ENCODE results near the gene KLHL42.
A peak's percentile ranks its signal among the peaks of the same experiment; 100 is the strongest.

The KLHL42 gene

GRCh38 chr12:27780612-27781408 is 777 bp downstream of the KLHL42 start:
- DNase-seq, result peak; percentile 39

DNA sequence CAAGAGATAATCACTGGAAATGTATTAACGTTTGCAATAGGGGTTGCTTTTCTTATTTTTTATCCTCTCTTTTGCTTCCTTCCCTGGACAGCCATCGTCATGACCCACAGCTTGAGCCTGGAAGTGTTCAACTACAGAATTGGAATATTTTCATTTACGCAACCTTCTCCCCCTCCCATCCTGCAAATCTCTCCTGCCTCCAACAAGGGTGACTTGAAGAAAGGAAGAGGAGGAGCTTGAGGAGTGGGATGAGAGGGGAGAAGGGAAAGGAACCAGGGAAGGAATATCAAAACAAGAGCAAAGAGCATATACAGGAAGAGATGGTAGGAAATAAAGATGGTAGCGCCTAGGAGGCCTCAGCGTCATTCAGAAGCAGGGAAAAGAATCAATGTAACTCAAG is 1.6 kb downstream of the KLHL42 start:
- no peak for DNase-seq

GRCh38 chr12:27782481-27782880 is 2.4 kb downstream of the KLHL42 start:
- no peak for DNase-seq

- peak; percentile 39 for DNase-seq
These were observed 6.0 kb downstream of the KLHL42 start for GRCh38 chr12:27785882-27786570.

DNA sequence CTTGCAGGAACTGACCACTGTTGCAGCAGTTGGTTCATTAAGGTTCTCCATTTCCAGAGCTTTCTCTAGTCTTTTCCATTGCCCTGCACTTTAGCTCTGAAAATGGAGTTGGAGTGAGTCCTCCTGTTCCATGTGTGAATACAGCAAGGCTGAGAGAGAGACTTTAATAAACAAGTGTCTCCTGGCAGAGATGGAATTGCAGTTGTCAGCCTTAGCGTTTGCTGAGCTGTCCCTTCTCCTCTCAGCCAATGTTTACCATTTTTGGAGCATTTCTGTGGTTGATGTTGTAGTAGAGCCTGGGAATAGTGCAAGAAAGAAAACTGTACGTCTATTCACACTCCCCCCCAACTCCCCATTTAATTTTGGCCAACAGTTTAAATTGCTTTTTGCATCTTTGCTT is 7.5 kb downstream of the KLHL42 start:
- DNase-seq, result no peak

DNA sequence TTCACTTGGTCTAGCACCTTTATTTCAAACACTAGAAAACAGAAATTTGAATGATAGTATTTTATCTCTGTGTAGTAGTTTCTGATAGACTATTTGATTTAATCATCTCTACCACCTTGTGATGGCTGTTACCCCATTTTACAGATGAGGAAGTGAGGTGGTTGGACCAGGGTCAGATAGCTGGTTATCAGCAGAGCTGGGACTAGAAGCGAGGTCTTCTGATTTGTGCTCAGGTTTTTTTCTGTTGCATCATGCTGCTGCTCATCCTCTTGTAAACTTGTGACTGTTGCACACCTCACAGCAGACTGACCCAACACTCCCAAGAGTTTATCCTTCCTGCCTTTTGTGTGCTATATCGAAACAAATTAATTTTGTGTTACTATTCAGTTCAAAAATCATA is 10.1 kb downstream of the KLHL42 start:
- peak; percentile 33 for DNase-seq

GRCh38 chr12:27794818-27795584 is 15.0 kb downstream of the KLHL42 start:
- no peak for DNase-seq

- no peak for DNase-seq
These were observed 16.1 kb downstream of the KLHL42 start for GRCh38 chr12:27796128-27796527.

DNA sequence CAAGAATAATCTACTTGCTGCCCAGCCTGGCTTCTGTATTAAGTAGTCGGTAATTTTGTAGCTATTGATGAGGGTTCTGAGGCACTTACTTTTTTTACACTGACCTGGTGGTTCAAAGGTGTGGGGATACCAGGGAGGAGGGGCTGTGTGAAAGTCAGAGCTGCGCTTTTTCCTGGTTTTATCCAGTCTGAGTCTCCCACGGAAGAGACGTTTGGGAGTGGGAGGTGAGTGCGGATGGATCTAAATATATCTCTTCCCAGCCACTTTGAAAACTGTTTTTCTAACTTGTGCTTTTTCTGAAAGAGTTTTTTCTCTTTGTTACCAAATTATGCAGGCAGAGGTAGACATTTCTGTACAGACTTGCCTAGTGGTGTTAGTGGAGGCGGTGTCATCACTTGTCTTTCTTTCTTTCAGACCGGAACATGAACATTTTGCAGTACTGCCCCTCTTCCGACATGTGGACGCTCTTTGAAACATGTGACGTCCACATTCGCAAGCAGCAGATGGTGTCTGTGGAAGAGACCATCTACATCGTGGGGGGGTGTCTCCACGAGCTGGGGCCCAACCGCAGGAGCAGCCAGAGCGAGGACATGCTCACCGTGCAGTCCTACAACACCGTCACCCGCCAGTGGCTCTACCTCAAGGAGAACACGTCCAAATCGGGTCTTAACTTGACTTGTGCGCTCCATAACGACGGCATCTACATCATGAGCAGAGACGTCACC is 17.4 kb downstream of the KLHL42 start:
- no peak for DNase-seq

- DNase-seq, result no peak
These were observed 20.8 kb downstream of the KLHL42 start for GRCh38 chr12:27800819-27801218.

- no peak for DNase-seq
These were observed 21.6 kb downstream of the KLHL42 start for GRCh38 chr12:27801630-27802029.

GRCh38 chr12:27802511-27802910 is 22.5 kb downstream of the KLHL42 start:
- DNase-seq, result no peak

GRCh38 chr12:27802936-27803335 is 22.9 kb downstream of the KLHL42 start:
- no peak for DNase-seq

DNA sequence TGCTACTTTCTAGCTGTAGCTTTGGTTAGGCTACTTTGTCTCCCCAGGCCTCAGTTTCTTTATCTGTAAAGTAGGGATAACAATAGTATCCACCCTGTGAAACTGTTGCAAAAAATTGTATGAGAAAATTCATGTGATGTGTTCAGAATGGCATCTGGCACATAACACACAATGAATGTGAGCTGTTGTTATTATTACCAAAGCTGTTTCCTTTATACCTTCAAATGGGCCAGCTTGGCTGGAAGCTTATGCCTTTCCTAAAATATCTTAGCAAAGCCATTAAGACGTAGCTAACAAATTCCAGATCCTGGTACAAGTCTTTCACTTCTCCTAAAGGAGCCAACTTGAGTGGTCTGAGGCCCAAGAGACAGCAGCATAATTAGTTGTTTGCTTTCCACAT is 25.2 kb downstream of the KLHL42 start:
- DNase-seq, result no peak

DNA sequence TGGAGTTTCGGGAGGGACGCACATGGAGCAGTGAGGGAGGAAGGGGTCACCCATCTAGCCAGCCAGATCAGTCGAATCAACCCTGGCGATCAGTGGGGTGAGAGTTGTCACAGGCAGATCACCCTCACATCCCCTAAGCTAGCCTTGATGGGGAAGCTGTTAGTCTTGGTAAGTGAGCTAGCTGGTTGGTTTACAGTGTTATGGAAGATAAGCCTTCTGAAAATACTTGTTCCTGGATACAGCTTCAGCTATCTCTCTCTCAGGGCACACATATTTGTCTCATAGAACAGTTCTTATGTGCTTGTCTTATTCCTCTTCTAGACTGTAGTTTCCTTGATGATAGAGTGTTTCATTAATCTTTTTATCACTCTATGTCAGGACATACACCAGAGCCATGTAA is 26.2 kb downstream of the KLHL42 start:
- peak; percentile 51 for DNase-seq

DNA sequence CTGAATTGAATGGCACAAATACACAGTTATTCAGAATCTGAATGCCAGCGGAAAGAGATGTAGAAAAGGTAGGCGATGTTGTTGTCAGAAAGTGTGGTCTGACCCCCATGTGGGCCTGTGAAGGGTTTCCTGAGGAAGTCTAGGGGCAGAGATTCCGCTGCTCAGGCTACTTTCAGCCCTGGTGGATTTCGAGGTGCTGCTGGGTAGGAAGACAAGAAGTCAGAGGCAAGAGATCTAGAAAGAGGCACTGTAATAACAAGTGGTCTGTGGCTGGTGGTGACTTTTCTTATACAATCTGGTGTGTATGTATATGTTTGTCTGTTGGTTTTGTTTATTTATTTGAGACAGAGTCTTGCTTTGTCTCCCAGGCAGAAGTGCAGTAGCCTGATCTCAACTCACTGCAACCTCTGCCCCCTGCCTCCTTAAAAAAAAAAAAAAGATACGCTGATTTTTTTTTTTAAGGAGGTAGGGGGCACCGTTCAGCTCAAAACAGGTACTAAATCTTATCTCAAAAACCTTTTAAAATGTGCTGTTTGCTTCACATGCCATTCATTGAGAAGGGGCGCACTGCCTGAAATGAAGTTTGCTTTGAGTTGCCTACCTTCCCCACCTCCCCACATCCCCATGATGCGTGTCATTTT is 27.1 kb downstream of the KLHL42 start:
- DNase-seq, result no peak

DNA sequence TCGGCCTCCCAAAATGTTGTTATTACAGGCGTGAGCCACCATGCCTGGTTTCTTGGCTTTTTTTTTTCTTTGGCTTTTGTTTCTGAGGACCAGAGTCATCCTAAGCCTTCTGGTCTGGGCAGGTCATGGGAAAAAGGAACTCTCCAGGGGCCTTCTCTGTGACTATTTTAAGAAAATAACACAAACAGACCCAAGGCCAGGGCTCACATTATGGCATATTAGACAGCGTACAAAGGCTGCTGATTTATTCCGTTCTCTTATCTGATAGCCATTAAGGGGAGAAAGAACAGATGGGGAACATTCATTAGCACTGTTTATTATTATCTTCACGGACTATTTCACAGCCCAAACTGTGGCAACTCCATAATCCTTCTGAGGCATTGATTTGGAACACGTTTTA is 28.8 kb downstream of the KLHL42 start:
- no peak for DNase-seq

DNA sequence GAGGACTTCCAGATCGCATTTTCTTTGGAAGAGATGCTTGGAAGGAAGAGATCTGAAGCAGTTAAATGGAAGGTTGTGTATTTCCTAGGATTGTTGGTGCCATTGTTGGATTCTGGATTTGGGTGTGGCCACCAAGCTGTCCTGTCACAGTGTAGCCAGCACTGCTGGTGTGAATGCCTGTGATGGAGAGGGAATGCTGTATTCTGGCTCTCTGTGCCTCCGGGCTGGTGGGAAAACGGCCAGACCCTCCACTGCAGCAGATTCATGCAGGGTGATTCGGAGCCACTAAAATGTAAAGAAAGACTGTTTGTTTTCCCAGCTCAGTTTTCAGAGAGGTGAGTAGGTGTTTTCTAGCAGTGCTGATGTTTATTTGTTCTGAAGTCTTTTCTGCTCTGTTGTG is 30.7 kb downstream of the KLHL42 start:
- no peak for DNase-seq

DNA sequence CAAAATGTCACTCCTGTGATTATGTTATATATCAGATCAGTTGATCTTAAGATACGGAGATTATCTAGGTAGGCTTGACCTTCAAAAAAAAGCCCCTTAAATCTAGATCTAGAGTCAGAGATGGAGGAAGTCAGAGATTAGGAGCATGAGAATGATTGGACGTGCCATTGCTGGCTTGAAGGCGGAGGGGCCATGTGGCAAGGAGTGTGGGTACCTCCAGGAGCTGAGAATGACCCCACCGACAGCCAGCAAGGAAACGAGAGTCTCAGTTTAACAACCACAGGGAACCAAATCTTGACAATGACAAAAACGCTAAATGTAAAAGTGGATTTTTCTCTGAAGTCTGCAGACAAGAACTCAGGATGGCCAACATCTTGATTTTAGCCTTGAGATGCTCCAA is 32.5 kb downstream of the KLHL42 start:
- no peak for DNase-seq

DNA sequence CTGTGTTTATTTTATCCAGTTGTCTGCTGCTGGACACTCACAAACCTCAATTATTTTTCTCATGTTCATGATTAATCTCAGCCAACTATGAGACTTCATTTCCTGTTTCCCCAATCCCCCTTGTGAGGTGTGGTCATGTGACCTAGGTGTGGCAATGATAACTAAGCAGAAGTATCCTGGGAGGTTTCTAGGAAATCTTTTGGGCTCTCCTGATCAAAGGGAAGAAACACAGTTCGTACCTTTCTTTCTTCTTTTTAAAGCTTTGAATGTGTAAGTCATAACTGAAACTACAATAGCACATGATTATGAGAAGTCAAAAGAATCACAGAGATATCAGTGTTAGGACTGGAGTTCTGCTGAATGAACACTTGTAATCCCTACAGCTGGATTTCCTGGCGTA is 34.4 kb downstream of the KLHL42 start:
- no peak for DNase-seq

DNA sequence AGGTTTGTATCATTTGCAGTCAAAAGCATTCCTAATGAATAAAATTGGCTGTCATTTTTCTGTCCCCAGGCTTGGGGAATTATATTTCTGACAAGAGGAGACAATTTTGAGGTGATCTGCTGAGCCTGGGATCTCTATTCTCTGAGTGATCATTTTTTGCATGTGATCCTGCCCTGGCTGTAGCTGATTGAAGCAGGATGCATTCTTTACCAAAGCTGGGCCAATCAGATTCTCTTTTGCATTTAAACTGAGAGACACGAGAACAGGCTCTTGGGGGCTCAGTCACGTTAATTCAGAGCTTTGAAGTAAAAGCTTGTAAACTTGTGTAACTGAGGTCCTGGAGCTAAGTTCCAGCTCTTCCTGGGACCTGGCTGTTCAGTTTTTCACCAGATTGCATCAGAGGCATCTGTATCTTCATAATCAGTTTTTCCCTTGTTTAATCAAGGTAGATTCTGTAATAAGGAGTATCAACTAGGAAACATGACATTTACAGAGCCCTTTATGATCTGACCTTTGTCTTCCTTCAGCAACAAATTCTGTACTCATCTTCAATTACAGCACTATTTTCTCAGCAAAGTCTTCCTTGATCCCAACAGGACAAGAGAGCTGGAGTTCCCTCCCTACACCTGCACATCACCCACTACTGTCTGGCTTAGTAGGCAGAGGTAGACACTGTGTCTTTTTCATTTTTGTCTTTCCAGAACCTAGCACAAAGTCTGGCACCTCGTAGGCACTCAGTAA is 35.0 kb downstream of the KLHL42 start:
- DNase-seq, result no peak

- DNase-seq, result no peak
These were observed 37.7 kb downstream of the KLHL42 start for GRCh38 chr12:27817766-27818165.

All from hematopoietic multipotent progenitor cell treated with erythropoietin and hydrocortisone succinate and interleukin-3 and kit ligand, for 6 days (in vitro differentiated cells).